Large intestine (tissue), 3 donors: Measurements from ENCODE around the gene UBXN6. TPM values are rescaled to one million over a fixed set of nuclear protein-coding genes. Genes with fewer than 3 reads are reported as not detected.

Experiments used
- DNase-seq, 2 donors: peaks; one replicate each; pipeline versions ENCODE4 v3.0.0 to v3.0.0-alpha.2; 2013
- H3K27ac ChIP-seq: one replicate; pipeline ENCODE4 v1.5.1; 2013; ENCODE audit warnings: low read length
- H3K27me3 ChIP-seq: 2 replicates; pipeline ENCODE4 v1.6.1; 2013; ENCODE audit warnings: low read length; ENCODE audit not compliant: control insufficient read depth, insufficient read depth
- H3K36me3 ChIP-seq: 2 replicates; pipeline ENCODE4 v1.6.1; 2013; ENCODE audit warnings: low read length; ENCODE audit not compliant: control insufficient read depth, insufficient read depth
- H3K4me1 ChIP-seq: one replicate; pipeline ENCODE4 v1.6.1; 2013; ENCODE audit warnings: low read length; ENCODE audit not compliant: control insufficient read depth, insufficient read depth
- H3K4me3 ChIP-seq: one replicate; pipeline ENCODE4 v1.5.1; 2013; ENCODE audit warnings: low read length
- H3K9me3 ChIP-seq: one replicate; pipeline ENCODE4 v1.6.1; 2013; ENCODE audit warnings: mild to moderate bottlenecking, low read depth, low read length, moderate library complexity; ENCODE audit not compliant: control insufficient read depth
- WGBS: methylation state at CpG from one replicate; pipeline ENCODE4 v1.1.5; 2013; ENCODE audit warnings: low lambda C conversion rate; ENCODE audit not compliant: insufficient coverage; 5-methylcytosine and 5-hydroxymethylcytosine counted together
- polyA plus RNA-seq: library from polyadenylated mRNA; unstranded; fragments of 120-200 nt; gene quantifications from one replicate; pipeline ENCODE4 v1.2.1, GENCODE V29; 2013

Gene UBXN6
- polyA plus RNA-seq, 1 donor: 92.8 TPM

GRCh38 chr19:4502282-4503131 is 44.9 kb upstream of the UBXN6 start:
- H3K27ac ChIP-seq: no peak overlapping the region
- no CpG with 5 or more reads among the region's 37 CpGs for WGBS
- no peaks in the 10 kb centered on the region for H3K9me3 ChIP-seq
- no peaks in the 10 kb centered on the region for H3K4me1 ChIP-seq
- H3K36me3 ChIP-seq: peaks cover 52% of the 10 kb centered on the region
- DNase-seq: no peak
- H3K4me3 ChIP-seq: no peak overlapping the region
- no peaks in the 10 kb centered on the region for H3K27me3 ChIP-seq

GRCh38 chr19:4501691-4502090 is 44.1 kb upstream of the UBXN6 start:
- peaks cover 55% of the 10 kb centered on the region for H3K36me3 ChIP-seq
- no peak overlapping the region for H3K4me3 ChIP-seq
- H3K27ac ChIP-seq: no peak overlapping the region
- H3K4me1 ChIP-seq: no peaks in the 10 kb centered on the region
- no peaks in the 10 kb centered on the region for H3K27me3 ChIP-seq
- no CpG with 5 or more reads among the region's 25 CpGs for WGBS
- DNase-seq: no peak
- H3K9me3 ChIP-seq: no peaks in the 10 kb centered on the region

- no CpG with 5 or more reads among the region's 29 CpGs for WGBS
- Histone ChIP-seq H3K4me3 (no peak overlapping the region), H3K27ac (no peak overlapping the region), H3K36me3 (peaks cover 60% of the 10 kb centered on the region), H3K4me1 (no peaks in the 10 kb centered on the region), H3K9me3 (no peaks in the 10 kb centered on the region), H3K27me3 (no peaks in the 10 kb centered on the region)
- no peak for DNase-seq
Observed at GRCh38 chr19:4500841-4501591, 43.4 kb upstream of the UBXN6 start.

- no CpG with 5 or more reads among the region's 15 CpGs for WGBS
- Histone ChIP-seq H3K9me3 (no peaks in the 10 kb centered on the region), H3K4me1 (no peaks in the 10 kb centered on the region), H3K27ac (no peak overlapping the region), H3K36me3 (peaks cover 57% of the 10 kb centered on the region), H3K4me3 (no peak overlapping the region), H3K27me3 (no peaks in the 10 kb centered on the region)
- DNase-seq: no peak
Observed at GRCh38 chr19:4499855-4500254, 42.3 kb upstream of the UBXN6 start.

GRCh38 chr19:4499318-4499717 is 41.7 kb upstream of the UBXN6 start:
- 97% methylated on average over 5 of the region's 23 CpGs for WGBS
- H3K27ac ChIP-seq: no peak overlapping the region
- H3K27me3 ChIP-seq: no peaks in the 10 kb centered on the region
- no peak overlapping the region for H3K4me3 ChIP-seq
- H3K4me1 ChIP-seq: no peaks in the 10 kb centered on the region
- DNase-seq: no peak
- peaks cover 59% of the 10 kb centered on the region for H3K36me3 ChIP-seq
- no peaks in the 10 kb centered on the region for H3K9me3 ChIP-seq

- Histone ChIP-seq H3K9me3 (peaks cover 3% of the 10 kb centered on the region), H3K27me3 (no peaks in the 10 kb centered on the region), H3K4me1 (no peaks in the 10 kb centered on the region), H3K36me3 (peaks cover 63% of the 10 kb centered on the region), H3K4me3 (no peak overlapping the region), H3K27ac (no peak overlapping the region)
- no CpG with 5 or more reads among the region's 12 CpGs for WGBS
- no peak for DNase-seq
Observed at GRCh38 chr19:4498694-4499093, 41.1 kb upstream of the UBXN6 start.

GRCh38 chr19:4497770-4498389 is 40.3 kb upstream of the UBXN6 start:
- H3K27ac ChIP-seq: no peak overlapping the region
- no CpG with 5 or more reads among the region's 25 CpGs for WGBS
- no peak overlapping the region for H3K4me3 ChIP-seq
- no peaks in the 10 kb centered on the region for H3K27me3 ChIP-seq
- DNase-seq: no peak
- H3K36me3 ChIP-seq: peaks cover 70% of the 10 kb centered on the region
- H3K4me1 ChIP-seq: no peaks in the 10 kb centered on the region
- H3K9me3 ChIP-seq: peaks cover 7% of the 10 kb centered on the region

- no peak overlapping the region for H3K4me3 ChIP-seq
- H3K9me3 ChIP-seq: peaks cover 9% of the 10 kb centered on the region
- H3K27ac ChIP-seq: no peak overlapping the region
- DNase-seq: no peak
- no CpG with 5 or more reads among the region's 18 CpGs for WGBS
- no peaks in the 10 kb centered on the region for H3K27me3 ChIP-seq
- H3K4me1 ChIP-seq: no peaks in the 10 kb centered on the region
- H3K36me3 ChIP-seq: peaks cover 63% of the 10 kb centered on the region
Observed at GRCh38 chr19:4496304-4496703, 38.7 kb upstream of the UBXN6 start.

- WGBS: 100% methylated on average over 1 of the region's 12 CpGs
- no peaks in the 10 kb centered on the region for H3K27me3 ChIP-seq
- H3K4me1 ChIP-seq: no peaks in the 10 kb centered on the region
- no peak overlapping the region for H3K4me3 ChIP-seq
- no peak for DNase-seq
- H3K9me3 ChIP-seq: peaks cover 9% of the 10 kb centered on the region
- H3K27ac ChIP-seq: no peak overlapping the region
- peaks cover 58% of the 10 kb centered on the region for H3K36me3 ChIP-seq
Observed at GRCh38 chr19:4495471-4495870, 37.9 kb upstream of the UBXN6 start.

GRCh38 chr19:4494691-4495064 is 37.1 kb upstream of the UBXN6 start:
- Histone ChIP-seq H3K36me3 (peaks cover 60% of the 10 kb centered on the region), H3K4me3 (no peak overlapping the region), H3K27me3 (no peaks in the 10 kb centered on the region), H3K27ac (no peak overlapping the region), H3K9me3 (peaks cover 9% of the 10 kb centered on the region), H3K4me1 (no peaks in the 10 kb centered on the region)
- no peak for DNase-seq
- WGBS: 100% methylated on average over 1 of the region's 8 CpGs
